PC-9 (cell line): ENCODE measurements around the gene CHD5. TPM values are rescaled to one million over a fixed set of nuclear protein-coding genes. Genes with fewer than 3 reads are reported as not detected.

ENCODE experiments used
- BruUV-seq: library from RNA; stranded (reverse); fragments of 400-500 nt; replicated peaks from 2 replicates; lab custom pipeline; 2021; lab: Mats Ljungman, UMichigan
- CTCF ChIA-PET: fragments of 300-600 bp; sonication (Branson Sonifier 250); formaldehyde crosslinking; loops from one replicate; lab custom pipeline; 2022; ENCODE audit warnings: antibody characterized with exemption; lab: Charles Lee
- POLR2A ChIA-PET: fragments of 300-600 bp; sonication (Branson Sonifier 250); formaldehyde crosslinking; loops from one replicate; lab custom pipeline; 2022; ENCODE audit warnings: antibody characterized with exemption; ENCODE audit not compliant: unreplicated experiment; lab: Charles Lee
- DNase-seq, 2 experiments: peaks; one replicate each; pipeline versions ENCODE4 v3.0.0 to v3.0.0-alpha.2; 2015 to 2022; ENCODE audit warnings: mixed read lengths in 1 of 2
- H2AFZ ChIP-seq: fragments of 200-600 bp; sonication (generic); 2 replicates; pipeline ENCODE4 v1.8.1; 2017; ENCODE audit warnings: antibody characterized with exemption
- H3F3A ChIP-seq: fragments of 200-600 bp; sonication (generic); 2 replicates; pipeline ENCODE4 v1.8.1; 2017; ENCODE audit warnings: antibody characterized with exemption, mild to moderate bottlenecking, low read depth; ENCODE audit not compliant: insufficient read depth
- H3K27ac ChIP-seq: fragments of 200-600 bp; sonication (generic); 2 replicates; pipeline ENCODE4 v1.6.1; 2016; ENCODE audit warnings: mixed run types
- H3K27me3 ChIP-seq: fragments of 200-600 bp; sonication (generic); 2 replicates; pipeline ENCODE4 v1.6.1; 2016; ENCODE audit warnings: low read depth, mixed run types; ENCODE audit not compliant: insufficient read depth
- H3K36me3 ChIP-seq: fragments of 200-600 bp; sonication (generic); 2 replicates; pipeline ENCODE4 v1.6.1; 2016; ENCODE audit warnings: low read depth, mixed run types
- H3K4me1 ChIP-seq: fragments of 200-600 bp; sonication (generic); replicated peaks from 2 replicates; pipeline ENCODE4 v1.6.1; 2016; ENCODE audit warnings: mixed run types; ENCODE audit not compliant: insufficient read depth
- H3K4me2 ChIP-seq: fragments of 200-600 bp; sonication (generic); 2 replicates; pipeline ENCODE4 v1.6.1; 2017; ENCODE audit warnings: mixed run types
- H3K4me3 ChIP-seq: fragments of 200-600 bp; sonication (generic); 2 replicates; pipeline ENCODE4 v1.6.1; 2016; ENCODE audit warnings: mixed run types
- H3K79me2 ChIP-seq: fragments of 200-600 bp; sonication (generic); 2 replicates; pipeline ENCODE4 v1.6.1; 2017; ENCODE audit warnings: low read depth, mixed run types
- H3K9me2 ChIP-seq: fragments of 200-600 bp; sonication (generic); 2 replicates; pipeline ENCODE4 v1.8.1; 2017; ENCODE audit warnings: mild to moderate bottlenecking; ENCODE audit not compliant: insufficient read depth
- H3K9me3 ChIP-seq: fragments of 200-600 bp; sonication (generic); 2 replicates; pipeline ENCODE4 v1.8.1; 2016; ENCODE audit warnings: low read depth; ENCODE audit not compliant: insufficient read depth
- H4K20me1 ChIP-seq: fragments of 200-600 bp; sonication (generic); 2 replicates; pipeline ENCODE4 v1.8.1; 2017; ENCODE audit not compliant: insufficient read depth
- EZH2 ChIP-seq: fragments of 200-600 bp; sonication (generic); IDR thresholded peaks from 2 replicates; pipeline ENCODE4 v1.8.0; 2017; ENCODE audit warnings: antibody characterized with exemption, low read depth
- intact Hi-C: fragments of 100-400 bp; cut with micrococcal nuclease; formaldehyde crosslinking; loops from one replicate; pipeline ENCODE4 v1.10.0; 2022; ENCODE audit not compliant: unreplicated experiment
- total RNA-seq: library from RNA; stranded (reverse); gene quantifications from 2 replicates; pipeline ENCODE4 v1.2.3, GENCODE V29; 2021
- TF ChIP-seq, protein P1 (sequence below): fragments of 200-600 bp; sonication (generic); conservative IDR thresholded peaks from 2 replicates; pipeline ENCODE4 v1.6.1; 2017; ENCODE audit warnings: mixed run types, antibody characterized with exemption, mild to moderate bottlenecking, moderate library complexity

CHD5 gene
- total RNA-seq, 1 experiment from 2014 or later: 0.50 TPM

DNA sequence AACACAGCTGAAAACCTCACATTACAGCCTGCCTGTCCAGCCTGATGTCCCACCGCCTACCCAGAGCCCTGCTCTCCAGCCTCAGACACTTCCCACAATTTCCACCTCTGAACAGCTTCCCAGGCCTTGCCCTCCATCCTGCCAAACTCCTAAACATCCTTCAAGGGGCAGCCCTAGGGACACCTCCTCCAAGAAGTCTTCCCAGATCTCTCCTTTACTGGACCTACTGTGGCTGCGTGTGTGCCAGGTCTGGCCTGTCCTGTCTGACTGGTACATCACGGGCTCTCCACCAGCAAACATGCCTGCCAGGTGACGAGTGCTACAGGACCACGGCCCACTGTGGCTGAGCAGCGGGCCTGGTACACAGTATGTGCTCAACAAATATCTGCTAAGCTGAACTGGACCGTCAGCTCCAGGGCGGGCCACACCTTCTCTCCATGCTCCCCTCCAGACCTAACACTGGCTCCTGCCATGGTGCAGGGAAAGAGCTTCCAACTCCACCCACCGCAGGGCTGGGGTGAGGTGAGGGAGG, 28.8 kb downstream of the CHD5 start:
- Histone ChIP-seq H3K4me2 (no peak overlapping the region), H3K4me3 (no peak overlapping the region), H3K79me2 (no peaks in the 10 kb centered on the region), H4K20me1 (no peaks in the 10 kb centered on the region), H3K4me1 (peaks cover 6% of the 10 kb centered on the region; the same call in 1 of the 2 replicates), H3K9me2 (no peaks in the 10 kb centered on the region), H3F3A (peaks cover 7% of the 10 kb centered on the region; the same call in 1 of the 2 replicates), H2AFZ (no peak overlapping the region), H3K27me3 (no peaks in the 10 kb centered on the region), H3K36me3 (no peaks in the 10 kb centered on the region), H3K9me3 (no peaks in the 10 kb centered on the region), H3K27ac (no peak overlapping the region)
- ChIA-PET POLR2A (no interaction called here), CTCF (no interaction called here)
- TF ChIP-seq, protein P1, sequence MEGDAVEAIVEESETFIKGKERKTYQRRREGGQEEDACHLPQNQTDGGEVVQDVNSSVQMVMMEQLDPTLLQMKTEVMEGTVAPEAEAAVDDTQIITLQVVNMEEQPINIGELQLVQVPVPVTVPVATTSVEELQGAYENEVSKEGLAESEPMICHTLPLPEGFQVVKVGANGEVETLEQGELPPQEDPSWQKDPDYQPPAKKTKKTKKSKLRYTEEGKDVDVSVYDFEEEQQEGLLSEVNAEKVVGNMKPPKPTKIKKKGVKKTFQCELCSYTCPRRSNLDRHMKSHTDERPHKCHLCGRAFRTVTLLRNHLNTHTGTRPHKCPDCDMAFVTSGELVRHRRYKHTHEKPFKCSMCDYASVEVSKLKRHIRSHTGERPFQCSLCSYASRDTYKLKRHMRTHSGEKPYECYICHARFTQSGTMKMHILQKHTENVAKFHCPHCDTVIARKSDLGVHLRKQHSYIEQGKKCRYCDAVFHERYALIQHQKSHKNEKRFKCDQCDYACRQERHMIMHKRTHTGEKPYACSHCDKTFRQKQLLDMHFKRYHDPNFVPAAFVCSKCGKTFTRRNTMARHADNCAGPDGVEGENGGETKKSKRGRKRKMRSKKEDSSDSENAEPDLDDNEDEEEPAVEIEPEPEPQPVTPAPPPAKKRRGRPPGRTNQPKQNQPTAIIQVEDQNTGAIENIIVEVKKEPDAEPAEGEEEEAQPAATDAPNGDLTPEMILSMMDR: no peak
- no peak for TF ChIP-seq EZH2
- no peak for DNase-seq
- BruUV-seq: no TSS peak
- intact Hi-C loops: no loop called here

DNA sequence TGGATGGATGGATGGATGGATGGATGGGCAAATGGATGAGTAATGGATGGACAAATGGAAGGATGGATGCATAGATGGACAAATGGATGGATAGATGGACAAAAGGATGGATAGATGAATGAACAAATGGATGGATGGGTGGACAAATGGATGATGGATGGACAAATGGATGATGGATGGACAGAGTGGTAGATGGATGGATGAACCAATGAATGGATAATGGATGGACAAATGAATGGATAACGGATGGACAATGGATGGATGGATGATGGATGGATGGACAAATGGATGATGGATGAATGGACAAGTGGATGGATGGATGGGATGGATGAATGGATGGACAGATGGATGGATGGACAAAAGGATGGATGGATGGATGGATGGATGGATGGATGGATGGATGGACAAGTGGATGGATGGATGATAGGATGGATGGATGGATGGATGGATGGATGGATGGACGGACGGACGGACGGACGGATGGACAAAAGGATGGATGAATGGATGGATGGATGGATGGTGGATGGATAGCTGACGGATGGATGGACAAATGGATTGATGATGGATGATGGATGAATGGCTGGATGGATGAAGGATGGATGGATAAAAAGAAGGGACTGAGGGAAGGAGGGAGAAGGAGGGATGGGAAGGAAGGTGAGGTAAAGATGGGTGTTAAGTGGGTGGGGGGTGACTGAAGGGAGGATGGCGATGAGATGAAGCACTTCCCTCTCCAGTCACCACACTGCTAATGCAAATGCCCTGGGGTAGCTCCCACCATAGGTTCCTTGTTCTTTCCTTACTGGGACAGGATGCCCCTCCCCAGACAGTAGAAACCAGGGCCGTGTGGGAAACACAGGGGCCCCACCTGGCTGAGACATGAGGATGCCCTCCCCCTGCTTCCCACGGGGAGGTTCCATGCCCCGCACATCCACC, 29.8 kb downstream of the CHD5 start:
- no peaks in the 10 kb centered on the region for H4K20me1 ChIP-seq
- H3K36me3 ChIP-seq: no peaks in the 10 kb centered on the region
- intact Hi-C loops: no loop called here
- no peak overlapping the region for H3K4me3 ChIP-seq
- no peak for DNase-seq
- no peaks in the 10 kb centered on the region for H3F3A ChIP-seq
- BruUV-seq: no TSS peak
- no peaks in the 10 kb centered on the region for H3K9me3 ChIP-seq
- no peaks in the 10 kb centered on the region for H3K9me2 ChIP-seq
- POLR2A ChIA-PET: no interaction called here
- H2AFZ ChIP-seq: no peak overlapping the region
- H3K27ac ChIP-seq: no peak overlapping the region
- TF ChIP-seq, protein P1: no peak
- no peak for TF ChIP-seq EZH2
- no peaks in the 10 kb centered on the region for H3K4me1 ChIP-seq
- no peaks in the 10 kb centered on the region for H3K27me3 ChIP-seq
- H3K4me2 ChIP-seq: no peak overlapping the region
- CTCF ChIA-PET: no interaction called here
- H3K79me2 ChIP-seq: no peaks in the 10 kb centered on the region

DNA sequence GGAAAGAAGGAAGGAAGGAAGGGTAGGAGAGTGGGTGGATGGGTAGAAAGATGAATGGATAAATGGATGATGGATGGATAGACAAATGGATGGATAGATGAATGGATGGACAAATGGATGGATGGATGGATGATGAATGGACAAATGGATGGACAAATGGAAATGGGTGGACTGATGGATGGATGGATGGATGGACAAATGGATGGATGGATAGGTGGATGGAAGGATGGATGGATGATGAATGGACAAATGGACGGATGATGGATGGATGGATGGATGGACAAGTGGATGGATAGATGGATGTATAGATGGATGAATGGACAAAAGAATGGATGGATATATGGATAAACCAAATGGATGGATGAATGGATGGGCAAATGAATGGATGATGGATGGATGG, 30.5 kb downstream of the CHD5 start:
- CTCF ChIA-PET: no interaction called here
- no peaks in the 10 kb centered on the region for H3K79me2 ChIP-seq
- H3K27ac ChIP-seq: no peak overlapping the region
- DNase-seq: no peak
- H3K36me3 ChIP-seq: no peaks in the 10 kb centered on the region
- no peaks in the 10 kb centered on the region for H4K20me1 ChIP-seq
- no peaks in the 10 kb centered on the region for H3K9me2 ChIP-seq
- no peaks in the 10 kb centered on the region for H3K4me1 ChIP-seq
- H3K27me3 ChIP-seq: no peaks in the 10 kb centered on the region
- H3K4me3 ChIP-seq: no peak overlapping the region
- TF ChIP-seq, protein P1: no peak
- no peak for TF ChIP-seq EZH2
- POLR2A ChIA-PET: no interaction called here
- no peaks in the 10 kb centered on the region for H3F3A ChIP-seq
- no peak overlapping the region for H3K4me2 ChIP-seq
- intact Hi-C loops: no loop called here
- BruUV-seq: no TSS peak
- no peak overlapping the region for H2AFZ ChIP-seq
- no peaks in the 10 kb centered on the region for H3K9me3 ChIP-seq
